H1 (cell line): Measurements from ENCODE around the gene KSR2. TPM values are rescaled to one million over a fixed set of nuclear protein-coding genes. Genes with fewer than 3 reads are reported as not detected.

Experiments used
- CTCF ChIA-PET: fragments of 300-600 bp; sonication (Branson Sonifier 250); formaldehyde crosslinking; loops from one replicate; lab custom pipeline; 2021; ENCODE audit not compliant: partially characterized antibody; lab: Charles Lee
- POLR2A ChIA-PET: fragments of 300-600 bp; sonication (Branson Sonifier 250); formaldehyde crosslinking; loops from one replicate; lab custom pipeline; 2021; ENCODE audit warnings: inconsistent platforms; ENCODE audit not compliant: partially characterized antibody; lab: Charles Lee
- DNase-seq, 2 experiments: peaks; one replicate each; pipeline versions ENCODE4 v3.0.0 to v3.0.0-alpha.2; 2010 to 2022; ENCODE audit warnings: low spot score in 2 of 2, low read depth in 1 of 2, mixed read lengths in 1 of 2
- FAIRE-seq: peaks from 2 replicates; lab custom pipeline; 2011; peaks lifted over from hg19 to GRCh38; lab: Jason Lieb, UNC
- H2AFZ ChIP-seq: 2 replicates; pipeline ENCODE4 v1.8.1; 2012; ENCODE audit warnings: low read length, inconsistent platforms
- H2AK5ac ChIP-seq: 2 replicates; pipeline ENCODE4 v1.6.1; 2013; ENCODE audit warnings: low read depth, low read length
- H2BK120ac ChIP-seq: replicated peaks from 2 replicates; pipeline ENCODE3; 2013; ENCODE audit warnings: low read depth, low read length, inconsistent platforms
- H2BK12ac ChIP-seq: 2 replicates; pipeline ENCODE4 v1.6.1; 2013; ENCODE audit warnings: low read depth, low read length
- H2BK15ac ChIP-seq: 2 replicates; pipeline ENCODE4 v1.6.1; 2013; ENCODE audit warnings: low read length
- H2BK20ac ChIP-seq: 2 replicates; pipeline ENCODE4 v1.6.1; 2013; ENCODE audit warnings: low read length
- H2BK5ac ChIP-seq: 2 replicates; pipeline ENCODE4 v1.6.1; 2013; ENCODE audit warnings: low read depth, low read length
- H3K14ac ChIP-seq: 2 replicates; pipeline ENCODE4 v1.6.1; 2013; ENCODE audit warnings: inconsistent platforms; ENCODE audit not compliant: insufficient read length
- H3K18ac ChIP-seq: 2 replicates; pipeline ENCODE4 v1.6.1; 2013; ENCODE audit warnings: low read length; ENCODE audit errors: extremely low read depth
- H3K23ac ChIP-seq: 2 replicates; pipeline ENCODE4 v1.6.1; 2013; ENCODE audit warnings: inconsistent platforms; ENCODE audit not compliant: insufficient read length
- H3K23me2 ChIP-seq: 2 replicates; pipeline ENCODE4 v1.6.1; 2013; ENCODE audit warnings: low read depth, low read length
- H3K27ac ChIP-seq: 2 replicates; pipeline ENCODE4 v1.6.1; 2011; ENCODE audit warnings: low read depth, low read length, inconsistent platforms
- H3K27me3 ChIP-seq, 4 experiments: replicated peaks in 1 of 4; 1 replicate in 1 of 4; 2 replicates in 3 of 4; pipeline versions ENCODE4 v1.6.1 to v1.8.1; 2011 to 2013; ENCODE audit warnings: low read length in 3 of 4, mild to moderate bottlenecking in 3 of 4, inconsistent platforms in 2 of 4, mixed read lengths in 2 of 4, moderate library complexity in 1 of 4; ENCODE audit not compliant: control insufficient read depth in 3 of 4, insufficient read depth in 3 of 4; ENCODE audit errors: extremely low read depth in 1 of 4
- H3K36me3 ChIP-seq, 4 experiments: 2 replicates each; pipeline versions ENCODE4 v1.6.1 to v1.8.1; 2011 to 2013; ENCODE audit warnings: mild to moderate bottlenecking in 4 of 4, low read length in 3 of 4, moderate library complexity in 2 of 4, control low read depth in 1 of 4, inconsistent platforms in 1 of 4; ENCODE audit not compliant: insufficient read depth in 4 of 4, control insufficient read depth in 2 of 4
- H3K4ac ChIP-seq: replicated peaks from 2 replicates; pipeline ENCODE3; 2013; ENCODE audit warnings: low read length, low read depth, mixed read lengths, inconsistent platforms; ENCODE audit not compliant: insufficient read length
- H3K4me1 ChIP-seq, 4 experiments: replicated peaks in 1 of 4; 1 replicate in 1 of 4; 2 replicates in 3 of 4; pipeline versions ENCODE4 v1.6.1 to v1.8.1; 2011 to 2013; ENCODE audit warnings: low read length in 3 of 4, inconsistent platforms in 2 of 4, mixed read lengths in 1 of 4; ENCODE audit not compliant: insufficient read depth in 4 of 4, control insufficient read depth in 3 of 4
- H3K4me2 ChIP-seq, 2 experiments: 2 replicates each; pipeline versions ENCODE4 v1.6.1 to v1.8.1; 2011 to 2013; ENCODE audit warnings: low read depth in 2 of 2, low read length in 2 of 2, control low read depth in 1 of 2, inconsistent platforms in 1 of 2, mild to moderate bottlenecking in 1 of 2; ENCODE audit not compliant: insufficient read depth in 1 of 2
- H3K4me3 ChIP-seq, 4 experiments: fragments of 200-600, 300-600 bp in 1 of 4; sonication (generic), shearing (Covaris generic), sonication (Bioruptor Twin) in 1 of 4; 2 replicates each; pipeline versions ENCODE4 v1.5.1 to v1.8.1; 2011 to 2016; ENCODE audit warnings: low read length in 4 of 4, low read depth in 3 of 4, control low read depth in 2 of 4, inconsistent platforms in 2 of 4, mild to moderate bottlenecking in 2 of 4, mixed read lengths in 1 of 4, moderate library complexity in 1 of 4; ENCODE audit not compliant: insufficient read depth in 2 of 4; ENCODE audit errors: extremely low read depth in 1 of 4
- H3K56ac ChIP-seq: replicated peaks from 2 replicates; pipeline ENCODE3; 2013; ENCODE audit warnings: low read depth, mild to moderate bottlenecking, mixed read lengths, low read length, inconsistent platforms; ENCODE audit not compliant: insufficient read length
- H3K79me1 ChIP-seq: 2 replicates; pipeline ENCODE4 v1.6.1; 2013; ENCODE audit warnings: low read depth, low read length, control low read depth
- H3K79me2 ChIP-seq, 2 experiments: 2 replicates each; pipeline versions ENCODE4 v1.6.1 to v1.8.1; 2012 to 2013; ENCODE audit warnings: low read length in 2 of 2, mild to moderate bottlenecking in 2 of 2, inconsistent platforms in 1 of 2; ENCODE audit not compliant: insufficient read depth in 2 of 2, control insufficient read depth in 1 of 2
- H3K9ac ChIP-seq, 4 experiments: replicated peaks in 1 of 4; 1 replicate in 1 of 4; 2 replicates in 3 of 4; pipeline versions ENCODE4 v1.6.1 to v1.8.1; 2011 to 2013; ENCODE audit warnings: low read depth in 3 of 4, low read length in 3 of 4, control low read depth in 2 of 4, mild to moderate bottlenecking in 2 of 4, moderate library complexity in 2 of 4, inconsistent platforms in 1 of 4; ENCODE audit errors: extremely low read depth in 1 of 4
- H3K9me3 ChIP-seq, 2 experiments: 2 replicates each; pipeline versions ENCODE4 v1.6.1 to v1.8.1; 2012 to 2013; ENCODE audit warnings: mild to moderate bottlenecking in 2 of 2, moderate library complexity in 2 of 2, control low read depth in 1 of 2, inconsistent platforms in 1 of 2, low read depth in 1 of 2, low read length in 1 of 2, mixed read lengths in 1 of 2; ENCODE audit not compliant: insufficient read depth in 2 of 2
- H4K20me1 ChIP-seq, 2 experiments: replicated peaks in 1 of 2; 2 replicates each; pipeline versions ENCODE3 to v1.8.1; 2011 to 2013; ENCODE audit warnings: inconsistent platforms in 2 of 2, low read length in 2 of 2, mild to moderate bottlenecking in 1 of 2; ENCODE audit not compliant: insufficient read depth in 2 of 2, control insufficient read depth in 1 of 2
- H4K5ac ChIP-seq: 2 replicates; pipeline ENCODE4 v1.6.1; 2013; ENCODE audit warnings: low read length, low read depth, mixed read lengths, inconsistent platforms; ENCODE audit not compliant: insufficient read length
- H4K8ac ChIP-seq: 2 replicates; pipeline ENCODE4 v1.8.0; 2013; ENCODE audit warnings: mild to moderate bottlenecking, moderate library complexity, low read length, inconsistent platforms; ENCODE audit not compliant: insufficient read depth; ENCODE audit errors: extremely low read depth
- H4K91ac ChIP-seq: replicated peaks from 2 replicates; pipeline ENCODE3; 2013; ENCODE audit warnings: low read length, mixed read lengths, inconsistent platforms; ENCODE audit not compliant: insufficient read length
- KDM5A ChIP-seq: fragments of 200-600 bp; IDR thresholded peaks from 2 replicates; pipeline ENCODE4 v1.7.1; 2012; ENCODE audit warnings: mild to moderate bottlenecking, low read length, inconsistent platforms, mixed read lengths
- RXRA ChIP-seq: IDR thresholded peaks from 2 replicates; pipeline ENCODE4 v1.6.1; 2011; ENCODE audit warnings: low read depth, mild to moderate bottlenecking, low read length, moderate library complexity; ENCODE audit not compliant: insufficient read depth
- SAP30 ChIP-seq: fragments of 300-600 bp; sonication (generic); IDR thresholded peaks from 2 replicates; pipeline ENCODE4 v1.7.1; 2012; ENCODE audit warnings: low read length, moderate library complexity, mild to moderate bottlenecking, inconsistent platforms; ENCODE audit not compliant: insufficient read depth, insufficient replicate concordance
- TCF12 ChIP-seq: IDR thresholded peaks from 2 replicates; pipeline ENCODE4 v1.6.1; 2011; ENCODE audit warnings: low read depth, mild to moderate bottlenecking, low read length
- WGBS, 2 experiments: shearing (Covaris generic) in 1 of 2; methylation state at CpG; one replicate each; pipeline versions ENCODE4 v1.1.6 to v1.1.7; 2013 to 2015; ENCODE audit warnings: low lambda C conversion rate in 2 of 2, mixed read lengths in 2 of 2, inconsistent platforms in 1 of 2, low coverage in 1 of 2, missing lambda C conversion rate in 1 of 2; ENCODE audit not compliant: insufficient replicate concordance in 2 of 2, insufficient coverage in 1 of 2, insufficient read length in 1 of 2; ENCODE audit errors: extremely low coverage in 1 of 2, missing lambda C conversion rate in 1 of 2; 5-methylcytosine and 5-hydroxymethylcytosine counted together
- polyA plus RNA-seq, 7 experiments: library from polyadenylated mRNA; depleted of rRNA in 3 of 7; stranded (reverse) in 5 of 7; unstranded in 2 of 7; fragments of >200 nt in 5 of 7; fragments of 200-250 nt in 2 of 7; gene quantifications; 1 replicate in 5 of 7; 2 replicates in 1 of 7; 4 replicates in 1 of 7; pipeline versions ENCODE4 v1.2.1 to v1.2.3, GENCODE V29; 2011 to 2013; ENCODE audit warnings: missing spikeins in 2 of 7, mixed read lengths in 2 of 7
- total RNA-seq: library from RNA; stranded (reverse); fragmentation: NEBNext Ultra II Directional; extraction: Animal tissue kit (Norgen Biotek cat#: 25700); gene quantifications from 2 replicates; pipeline ENCODE4 v1.2.1, GENCODE V29; 2021

KSR2 gene
- total and polyA plus RNA-seq, 2 of the 8 experiments (the other 6 are each of a cell fraction or from before 2014, with no cell fraction given) = 0.74 to 2.2 TPM

GRCh38 chr12:117994551-117995438, 26.0 kb upstream of the KSR2 start:
- FAIRE-seq (no peak), DNase-seq (no peak)
- Histone ChIP-seq H3K36me3 (no peaks in the 10 kb centered on the region), H4K8ac (no peak overlapping the region), H2AFZ (no peak overlapping the region), H3K79me1 (no peaks in the 10 kb centered on the region), H2BK12ac (no peak overlapping the region), H2AK5ac (no peak overlapping the region), H2BK120ac (no peak overlapping the region), H3K23me2 (no peaks in the 10 kb centered on the region), H3K9ac (no peak overlapping the region), H3K4me3 (no peak overlapping the region), H3K4me1 (no peaks in the 10 kb centered on the region), H4K91ac (no peak overlapping the region), H3K4ac (no peak overlapping the region), H3K56ac (no peak overlapping the region), H3K18ac (no peak overlapping the region), H3K27me3 (no peaks in the 10 kb centered on the region), H2BK5ac (no peak overlapping the region), H2BK15ac (no peak overlapping the region), H4K5ac (no peak overlapping the region), H4K20me1 (no peaks in the 10 kb centered on the region), H3K4me2 (no peak overlapping the region), H3K27ac (no peak overlapping the region), H3K79me2 (no peaks in the 10 kb centered on the region), H2BK20ac (no peak overlapping the region), H3K23ac (no peak overlapping the region), H3K14ac (no peak overlapping the region), H3K9me3 (no peaks in the 10 kb centered on the region)
- CTCF ChIA-PET = interaction anchor here (0.6 to 1.7 kb wide), 3 partner anchors 11 to 788 kb away, joined by 3 to 4 read pairs (median 4); no protein-coding TSS in a partner anchor
- TF ChIP-seq TCF12 = no peak
- no peak for TF ChIP-seq RXRA
- TF ChIP-seq KDM5A = no peak
- no peak for TF ChIP-seq SAP30
- POLR2A ChIA-PET = no interaction called here
- WGBS, 2 experiments = 84% methylated on average over 3 of the region's 3 CpGs; no CpG with 5 or more reads in 1 of the 2 experiments
